Smooth muscle cell (in vitro differentiated cells): ENCODE results near the gene MAP3K5. TPM values are rescaled to one million over a fixed set of nuclear protein-coding genes. Genes with fewer than 3 reads are reported as not detected.

ENCODE experiments used
- DNase-seq: peaks from one replicate; lab custom pipeline; 2025; ENCODE audit not compliant: unreplicated experiment; lab: John Stamatoyannopoulos, UW
- H2AFZ ChIP-seq: fragments of 200-600 bp; sonication (generic); 2 replicates; pipeline ENCODE4 v1.6.0; 2016; ENCODE audit warnings: antibody characterized with exemption, low read depth, mild to moderate bottlenecking
- H3F3A ChIP-seq: fragments of 200-600 bp; sonication (generic); 2 replicates; pipeline ENCODE4 v1.6.0; 2017; ENCODE audit warnings: antibody characterized with exemption, low read depth
- H3K27ac ChIP-seq: fragments of 200-600 bp; sonication (generic); 2 replicates; pipeline ENCODE4 v1.5.1; 2016; ENCODE audit warnings: low read depth, mild to moderate bottlenecking
- H3K27me3 ChIP-seq: fragments of 200-600 bp; sonication (generic); 2 replicates; pipeline ENCODE4 v1.6.1; 2016; ENCODE audit warnings: low read depth, mild to moderate bottlenecking
- H3K36me3 ChIP-seq: fragments of 200-600 bp; sonication (generic); 2 replicates; pipeline ENCODE4 v1.5.1; 2016; ENCODE audit warnings: low read depth
- H3K4me1 ChIP-seq: fragments of 200-600 bp; sonication (generic); 2 replicates; pipeline ENCODE4 v1.5.1; 2016; ENCODE audit warnings: low read depth
- H3K4me2 ChIP-seq: fragments of 200-600 bp; sonication (generic); 2 replicates; pipeline ENCODE4 v1.6.0; 2016; ENCODE audit warnings: mild to moderate bottlenecking
- H3K4me3 ChIP-seq: fragments of 200-600 bp; sonication (generic); 2 replicates; pipeline ENCODE4 v1.5.1; 2016; ENCODE audit warnings: mild to moderate bottlenecking
- H3K79me2 ChIP-seq: fragments of 200-600 bp; sonication (generic); 2 replicates; pipeline ENCODE4 v1.6.0; 2016; ENCODE audit warnings: low read depth, mild to moderate bottlenecking
- H3K9ac ChIP-seq: fragments of 200-600 bp; sonication (generic); 2 replicates; pipeline ENCODE4 v1.6.0; 2016; ENCODE audit warnings: low read depth
- H3K9me3 ChIP-seq: fragments of 200-600 bp; sonication (generic); replicated peaks from 2 replicates; pipeline ENCODE4 v1.5.1; 2016; ENCODE audit warnings: low read depth
- H4K20me1 ChIP-seq: fragments of 200-600 bp; sonication (generic); 2 replicates; pipeline ENCODE4 v1.6.0; 2016; ENCODE audit warnings: low read depth
- CTCF ChIP-seq: fragments of 200-600 bp; sonication (generic); IDR thresholded peaks from 2 replicates; pipeline ENCODE4 v1.5.1; 2017; ENCODE audit warnings: borderline replicate concordance, mild to moderate bottlenecking, antibody characterized with exemption; ENCODE audit not compliant: insufficient read depth, poor library complexity, severe bottlenecking
- WGBS: methylation state at CpG from one replicate; pipeline ENCODE4 v1.1.7; 2016; ENCODE audit warnings: low lambda C conversion rate; 5-methylcytosine and 5-hydroxymethylcytosine counted together
- polyA plus RNA-seq: library from polyadenylated mRNA; unstranded; fragments of >200 nt; fragmentation: Nextera tagmentation; extraction: Ambion mirVana; gene quantifications from 2 replicates; pipeline ENCODE4 v1.2.1, GENCODE V29; 2016
- total RNA-seq: library from RNA; depleted of rRNA; stranded (reverse); fragments of >200 nt; gene quantifications from 2 replicates; pipeline ENCODE4 v1.2.3, GENCODE V29; 2014

Gene MAP3K5
- total and polyA plus RNA-seq, 2 experiments from 2014 or later = 0.93 to 2.1 TPM

- no peaks in the 10 kb centered on the region for H3K27me3 ChIP-seq
- no peaks in the 10 kb centered on the region for H3K4me1 ChIP-seq
- DNase-seq = no peak
- 86% methylated on average over 2 of the region's 2 CpGs for WGBS
- no peak for TF ChIP-seq CTCF
- H3K36me3 ChIP-seq = no peaks in the 10 kb centered on the region
- H3K79me2 ChIP-seq = no peaks in the 10 kb centered on the region
- no peak overlapping the region for H3K4me2 ChIP-seq
- no peaks in the 10 kb centered on the region for H4K20me1 ChIP-seq
- no peak overlapping the region for H3K27ac ChIP-seq
- H3F3A ChIP-seq = no peaks in the 10 kb centered on the region
- H3K9ac ChIP-seq = no peak overlapping the region
- no peak overlapping the region for H3K4me3 ChIP-seq
- H2AFZ ChIP-seq = no peak overlapping the region
- no peaks in the 10 kb centered on the region for H3K9me3 ChIP-seq
Observed at GRCh38 chr6:136801581-136801980, 9.3 kb upstream of the MAP3K5 start.

- H3K27ac ChIP-seq = no peak overlapping the region
- peaks cover 18% of the 10 kb centered on the region for H3K27me3 ChIP-seq
- TF ChIP-seq CTCF = no peak
- no peak overlapping the region for H3K4me3 ChIP-seq
- H4K20me1 ChIP-seq = no peaks in the 10 kb centered on the region
- no peak overlapping the region for H3K9ac ChIP-seq
- H3F3A ChIP-seq = no peaks in the 10 kb centered on the region
- H3K79me2 ChIP-seq = no peaks in the 10 kb centered on the region
- DNase-seq = no peak
- no peaks in the 10 kb centered on the region for H3K4me1 ChIP-seq
- H3K36me3 ChIP-seq = no peaks in the 10 kb centered on the region
- WGBS = 81% methylated on average over 1 of the region's 1 CpG
- no peaks in the 10 kb centered on the region for H3K9me3 ChIP-seq
- no peak overlapping the region for H2AFZ ChIP-seq
- no peak overlapping the region for H3K4me2 ChIP-seq
Observed at GRCh38 chr6:136798044-136798443, 5.8 kb upstream of the MAP3K5 start.

GRCh38 chr6:136795996-136796395 lies 3.7 kb upstream of the MAP3K5 start:
- no peaks in the 10 kb centered on the region for H3K36me3 ChIP-seq
- no peak overlapping the region for H3K27ac ChIP-seq
- no peaks in the 10 kb centered on the region for H4K20me1 ChIP-seq
- H3F3A ChIP-seq = peaks cover 3% of the 10 kb centered on the region
- H3K4me1 ChIP-seq = peaks cover 8% of the 10 kb centered on the region
- no peak overlapping the region for H2AFZ ChIP-seq
- H3K4me2 ChIP-seq = no peak overlapping the region
- no peaks in the 10 kb centered on the region for H3K9me3 ChIP-seq
- no peak overlapping the region for H3K4me3 ChIP-seq
- H3K27me3 ChIP-seq = peaks cover 29% of the 10 kb centered on the region
- TF ChIP-seq CTCF = no peak
- no peak for DNase-seq
- WGBS = 61% methylated on average over 5 of the region's 5 CpGs
- no peaks in the 10 kb centered on the region for H3K79me2 ChIP-seq
- H3K9ac ChIP-seq = no peak overlapping the region

- Histone ChIP-seq H3K9me3 (no peaks in the 10 kb centered on the region), H3K27me3 (peaks cover 35% of the 10 kb centered on the region), H3K27ac (no peak overlapping the region), H3K9ac (no peak overlapping the region), H4K20me1 (no peaks in the 10 kb centered on the region), H3K4me1 (peaks cover 8% of the 10 kb centered on the region), H3K36me3 (no peaks in the 10 kb centered on the region), H3K4me2 (no peak overlapping the region), H2AFZ (no peak overlapping the region), H3K4me3 (no peak overlapping the region), H3K79me2 (no peaks in the 10 kb centered on the region), H3F3A (peaks cover 8% of the 10 kb centered on the region)
- 92% methylated on average over 2 of the region's 2 CpGs for WGBS
- no peak for DNase-seq
- no peak for TF ChIP-seq CTCF
Observed at GRCh38 chr6:136795386-136795785, 3.1 kb upstream of the MAP3K5 start.
